Retinal pigment epithelial cell (primary cell): ENCODE results near the gene ELL.
A peak's percentile ranks its signal among the peaks of the same experiment; 100 is the strongest.

ENCODE experiments used
- DNase-seq: peaks from one replicate; pipeline ENCODE4 v3.0.0-alpha.2; 2010; ENCODE audit warnings: low read depth
- H3K4me3 ChIP-seq: 2 replicates; pipeline ENCODE4 v1.5.1; 2011; ENCODE audit warnings: mild to moderate bottlenecking, low read length, control low read depth, moderate library complexity
- CTCF ChIP-seq: conservative IDR thresholded peaks from 2 replicates; pipeline ENCODE4 v1.5.1; 2011; ENCODE audit warnings: low read depth, low read length, control low read depth, inconsistent platforms

ELL gene

GRCh38 chr19:18461471-18461870 lies 60.4 kb downstream of the ELL start:
- DNase-seq = no peak
- TF ChIP-seq CTCF = no peak
- H3K4me3 ChIP-seq = no peak overlapping the region

- TF ChIP-seq CTCF = no peak
- no peak overlapping the region for H3K4me3 ChIP-seq
- no peak for DNase-seq
Measured at GRCh38 chr19:18460900-18461299, 61.0 kb downstream of the ELL start.

- TF ChIP-seq CTCF = no peak
- peak; percentile 73 for DNase-seq
- no peak overlapping the region for H3K4me3 ChIP-seq
Measured at GRCh38 chr19:18457483-18458331, 64.2 kb downstream of the ELL start.

- no peak for TF ChIP-seq CTCF
- peak; percentile 80 for DNase-seq
- H3K4me3 ChIP-seq = no peak overlapping the region
Measured at GRCh38 chr19:18456974-18457373, 64.9 kb downstream of the ELL start.

- no peak for DNase-seq
- H3K4me3 ChIP-seq = no peak overlapping the region
- TF ChIP-seq CTCF = no peak
Measured at GRCh38 chr19:18456279-18456678, 65.6 kb downstream of the ELL start.

- DNase-seq = no peak
- no peak overlapping the region for H3K4me3 ChIP-seq
- TF ChIP-seq CTCF = no peak
Measured at GRCh38 chr19:18453269-18454024, 68.4 kb downstream of the ELL start.

- DNase-seq = no peak
Measured at GRCh38 chr19:18452386-18452785, 69.5 kb downstream of the ELL start.

More at GRCh38 chr19:18452386-18452785, 69.5 kb downstream of the ELL start:
- no peak overlapping the region for H3K4me3 ChIP-seq
- TF ChIP-seq CTCF = no peak
